GM23338 (cell line): Measurements from ENCODE around the gene NPY1R. TPM values are rescaled to one million over a fixed set of nuclear protein-coding genes. Genes with fewer than 3 reads are reported as not detected.

ENCODE experiments used
- ATAC-seq: fragments of 200-7000 bp; cut with Tn5 transposase; 3 replicates; pipeline ENCODE4 v1.9.1; 2020
- DNase-seq: peaks from one replicate; pipeline ENCODE4 v3.0.0-alpha.2; 2015; ENCODE audit warnings: low spot score
- H2AFZ ChIP-seq: fragments of 200-600 bp; sonication (generic); 2 replicates; pipeline ENCODE4 v1.8.0; 2016; ENCODE audit warnings: antibody characterized with exemption, mild to moderate bottlenecking, moderate library complexity
- H3F3A ChIP-seq: fragments of 200-600 bp; sonication (generic); replicated peaks from 2 replicates; pipeline ENCODE4 v1.8.0; 2017; ENCODE audit warnings: antibody characterized with exemption, mixed run types, low read depth
- H3K27ac ChIP-seq: fragments of 200-600 bp; sonication (generic); 2 replicates; pipeline ENCODE4 v1.6.1; 2016; ENCODE audit warnings: low read depth
- H3K27me3 ChIP-seq: fragments of 200-600 bp; sonication (generic); 2 replicates; pipeline ENCODE4 v1.8.0; 2016; ENCODE audit warnings: mild to moderate bottlenecking, mixed run types, moderate library complexity; ENCODE audit not compliant: insufficient read depth
- H3K36me3 ChIP-seq: fragments of 200-600 bp; sonication (generic); 2 replicates; pipeline ENCODE4 v1.8.0; 2016; ENCODE audit warnings: mild to moderate bottlenecking; ENCODE audit not compliant: insufficient read depth
- H3K4me1 ChIP-seq: fragments of 200-600 bp; sonication (generic); 2 replicates; pipeline ENCODE4 v1.8.0; 2016; ENCODE audit warnings: mild to moderate bottlenecking, moderate library complexity; ENCODE audit not compliant: insufficient read depth
- H3K4me2 ChIP-seq: fragments of 200-600 bp; sonication (generic); 2 replicates; pipeline ENCODE4 v1.7.1; 2017; ENCODE audit warnings: mixed run types
- H3K4me3 ChIP-seq: fragments of 200-600 bp; sonication (generic); 2 replicates; pipeline ENCODE4 v1.6.1; 2016; ENCODE audit warnings: mixed run types
- H3K79me2 ChIP-seq: fragments of 200-600 bp; sonication (generic); replicated peaks from 2 replicates; pipeline ENCODE4 v1.8.0; 2017; ENCODE audit warnings: mild to moderate bottlenecking; ENCODE audit not compliant: insufficient read depth
- H3K9me2 ChIP-seq: fragments of 200-600 bp; sonication (generic); 2 replicates; pipeline ENCODE4 v1.8.0; 2017; ENCODE audit not compliant: insufficient read depth
- H4K20me1 ChIP-seq: fragments of 200-600 bp; sonication (generic); replicated peaks from 2 replicates; pipeline ENCODE4 v1.8.0; 2017; ENCODE audit warnings: mild to moderate bottlenecking; ENCODE audit not compliant: insufficient read depth
- H3K27ac Mint-ChIP-seq: 2 replicates; pipeline ENCODE4 v1.8.0; 2020; ENCODE audit warnings: inconsistent platforms, mild to moderate bottlenecking, moderate library complexity, mixed read lengths
- H3K27me3 Mint-ChIP-seq: 3 replicates; pipeline ENCODE4 v1.8.0; 2022; ENCODE audit warnings: low read depth, mild to moderate bottlenecking, moderate library complexity, mixed read lengths, inconsistent platforms; ENCODE audit not compliant: insufficient read depth, poor library complexity
- H3K36me3 Mint-ChIP-seq: 3 replicates; pipeline ENCODE4 v1.8.0; 2021; ENCODE audit warnings: low read depth, mild to moderate bottlenecking, inconsistent platforms, moderate library complexity, mixed read lengths
- H3K4me1 Mint-ChIP-seq: 3 replicates; pipeline ENCODE4 v1.8.0; 2020; ENCODE audit warnings: mild to moderate bottlenecking, inconsistent platforms, mixed read lengths
- H3K4me3 Mint-ChIP-seq: 3 replicates; pipeline ENCODE4 v1.8.0; 2021; ENCODE audit warnings: moderate library complexity, mild to moderate bottlenecking, inconsistent platforms, mixed read lengths
- H3K9me3 Mint-ChIP-seq: 3 replicates; pipeline ENCODE4 v1.8.0; 2020; ENCODE audit warnings: moderate library complexity, mild to moderate bottlenecking, inconsistent platforms, mixed read lengths
- CREB1 ChIP-seq: fragments of 250-450 bp; sonication (Bioruptor Pico); IDR thresholded peaks from 2 replicates; pipeline ENCODE4 v1.5.0; 2020; ENCODE audit warnings: low read depth, mild to moderate bottlenecking, moderate library complexity
- CTCF ChIP-seq, 2 experiments: fragments of 200-600 bp in 1 of 2; sonication (generic) in 1 of 2; conservative IDR thresholded peaks; 2 replicates each; pipeline versions ENCODE4 v1.5.1 to v1.6.1; 2016 to 2017; ENCODE audit warnings: antibody characterized with exemption in 2 of 2, low read depth in 2 of 2, mild to moderate bottlenecking in 2 of 2, moderate library complexity in 1 of 2
- ETS1 ChIP-seq: IDR thresholded peaks from 2 replicates; pipeline ENCODE4 v1.6.1; 2016; ENCODE audit warnings: antibody characterized with exemption
- EZH2 ChIP-seq: fragments of 200-600 bp; sonication (generic); IDR thresholded peaks from one replicate; pipeline ENCODE4 v1.8.0; 2017; ENCODE audit warnings: antibody characterized with exemption, mild to moderate bottlenecking, low read depth; ENCODE audit not compliant: unreplicated experiment
- EZH2phosphoT487 ChIP-seq: fragments of 200-600 bp; sonication (generic); IDR thresholded peaks from one replicate; pipeline ENCODE4 v1.8.1; 2018; ENCODE audit warnings: antibody characterized with exemption; ENCODE audit not compliant: unreplicated experiment
- JUNB ChIP-seq: IDR thresholded peaks from one replicate; pipeline ENCODE4 v1.6.1; 2016; ENCODE audit warnings: antibody characterized with exemption; ENCODE audit not compliant: unreplicated experiment
- NANOG ChIP-seq: IDR thresholded peaks from 2 replicates; pipeline ENCODE4 v1.6.1; 2016; ENCODE audit warnings: antibody characterized with exemption, borderline replicate concordance
- POLR2AphosphoS5 ChIP-seq: IDR thresholded peaks from 2 replicates; pipeline ENCODE4 v1.6.1; 2016; ENCODE audit warnings: antibody characterized with exemption, low read depth
- STAT1 ChIP-seq: IDR thresholded peaks from one replicate; pipeline ENCODE4 v1.6.1; 2016; ENCODE audit warnings: antibody characterized with exemption; ENCODE audit not compliant: unreplicated experiment
- ZNF114 ChIP-seq: fragments of 250-450 bp; sonication (Bioruptor Pico); IDR thresholded peaks from 2 replicates; pipeline ENCODE4 v1.5.0; 2020; ENCODE audit warnings: mild to moderate bottlenecking, moderate library complexity
- ZNF331 ChIP-seq: fragments of 250-450 bp; sonication (Bioruptor Pico); IDR thresholded peaks from 2 replicates; pipeline ENCODE4 v1.5.0; 2020; ENCODE audit warnings: low read depth, mild to moderate bottlenecking, moderate library complexity
- polyA plus RNA-seq: library from polyadenylated mRNA; unstranded; fragments of >200 nt; fragmentation: Nextera tagmentation; extraction: Ambion mirVana; gene quantifications from 2 replicates; pipeline ENCODE4 v1.2.1, GENCODE V29; 2016
- total RNA-seq: library from RNA; depleted of rRNA; stranded (reverse); fragments of >200 nt; shearing (Covaris generic); gene quantifications from 2 replicates; pipeline ENCODE4 v1.2.3, GENCODE V29; 2014
- TF ChIP-seq, protein P1 (sequence below): IDR thresholded peaks from one replicate; pipeline ENCODE4 v1.6.1; 2018; ENCODE audit warnings: antibody characterized with exemption; ENCODE audit not compliant: unreplicated experiment
- TF ChIP-seq, protein P2 (sequence below): fragments of 250-450 bp; sonication (Bioruptor Pico); IDR thresholded peaks from 2 replicates; pipeline ENCODE4 v1.5.0; 2020; ENCODE audit warnings: mild to moderate bottlenecking, moderate library complexity

The NPY1R gene
- total and polyA plus RNA-seq, 2 experiments from 2014 or later = 3.1 to 7.4 TPM

GRCh38 chr4:163372029-163372428 lies 39.6 kb upstream of the NPY1R start:
- no peak for TF ChIP-seq NANOG
- TF ChIP-seq, protein P1, sequence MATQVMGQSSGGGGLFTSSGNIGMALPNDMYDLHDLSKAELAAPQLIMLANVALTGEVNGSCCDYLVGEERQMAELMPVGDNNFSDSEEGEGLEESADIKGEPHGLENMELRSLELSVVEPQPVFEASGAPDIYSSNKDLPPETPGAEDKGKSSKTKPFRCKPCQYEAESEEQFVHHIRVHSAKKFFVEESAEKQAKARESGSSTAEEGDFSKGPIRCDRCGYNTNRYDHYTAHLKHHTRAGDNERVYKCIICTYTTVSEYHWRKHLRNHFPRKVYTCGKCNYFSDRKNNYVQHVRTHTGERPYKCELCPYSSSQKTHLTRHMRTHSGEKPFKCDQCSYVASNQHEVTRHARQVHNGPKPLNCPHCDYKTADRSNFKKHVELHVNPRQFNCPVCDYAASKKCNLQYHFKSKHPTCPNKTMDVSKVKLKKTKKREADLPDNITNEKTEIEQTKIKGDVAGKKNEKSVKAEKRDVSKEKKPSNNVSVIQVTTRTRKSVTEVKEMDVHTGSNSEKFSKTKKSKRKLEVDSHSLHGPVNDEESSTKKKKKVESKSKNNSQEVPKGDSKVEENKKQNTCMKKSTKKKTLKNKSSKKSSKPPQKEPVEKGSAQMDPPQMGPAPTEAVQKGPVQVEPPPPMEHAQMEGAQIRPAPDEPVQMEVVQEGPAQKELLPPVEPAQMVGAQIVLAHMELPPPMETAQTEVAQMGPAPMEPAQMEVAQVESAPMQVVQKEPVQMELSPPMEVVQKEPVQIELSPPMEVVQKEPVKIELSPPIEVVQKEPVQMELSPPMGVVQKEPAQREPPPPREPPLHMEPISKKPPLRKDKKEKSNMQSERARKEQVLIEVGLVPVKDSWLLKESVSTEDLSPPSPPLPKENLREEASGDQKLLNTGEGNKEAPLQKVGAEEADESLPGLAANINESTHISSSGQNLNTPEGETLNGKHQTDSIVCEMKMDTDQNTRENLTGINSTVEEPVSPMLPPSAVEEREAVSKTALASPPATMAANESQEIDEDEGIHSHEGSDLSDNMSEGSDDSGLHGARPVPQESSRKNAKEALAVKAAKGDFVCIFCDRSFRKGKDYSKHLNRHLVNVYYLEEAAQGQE = no peak
- TF ChIP-seq CREB1 (CRISPR knock-in tag) = no peak
- no peak for TF ChIP-seq ETS1
- TF ChIP-seq CTCF (conservative IDR thresholded peaks at IDR 0.05; ENCODE audit: low read depth in 2 of 2) = no peak
- TF ChIP-seq POLR2AphosphoS5 = no peak
- no peak for TF ChIP-seq EZH2
- TF ChIP-seq, protein P2, sequence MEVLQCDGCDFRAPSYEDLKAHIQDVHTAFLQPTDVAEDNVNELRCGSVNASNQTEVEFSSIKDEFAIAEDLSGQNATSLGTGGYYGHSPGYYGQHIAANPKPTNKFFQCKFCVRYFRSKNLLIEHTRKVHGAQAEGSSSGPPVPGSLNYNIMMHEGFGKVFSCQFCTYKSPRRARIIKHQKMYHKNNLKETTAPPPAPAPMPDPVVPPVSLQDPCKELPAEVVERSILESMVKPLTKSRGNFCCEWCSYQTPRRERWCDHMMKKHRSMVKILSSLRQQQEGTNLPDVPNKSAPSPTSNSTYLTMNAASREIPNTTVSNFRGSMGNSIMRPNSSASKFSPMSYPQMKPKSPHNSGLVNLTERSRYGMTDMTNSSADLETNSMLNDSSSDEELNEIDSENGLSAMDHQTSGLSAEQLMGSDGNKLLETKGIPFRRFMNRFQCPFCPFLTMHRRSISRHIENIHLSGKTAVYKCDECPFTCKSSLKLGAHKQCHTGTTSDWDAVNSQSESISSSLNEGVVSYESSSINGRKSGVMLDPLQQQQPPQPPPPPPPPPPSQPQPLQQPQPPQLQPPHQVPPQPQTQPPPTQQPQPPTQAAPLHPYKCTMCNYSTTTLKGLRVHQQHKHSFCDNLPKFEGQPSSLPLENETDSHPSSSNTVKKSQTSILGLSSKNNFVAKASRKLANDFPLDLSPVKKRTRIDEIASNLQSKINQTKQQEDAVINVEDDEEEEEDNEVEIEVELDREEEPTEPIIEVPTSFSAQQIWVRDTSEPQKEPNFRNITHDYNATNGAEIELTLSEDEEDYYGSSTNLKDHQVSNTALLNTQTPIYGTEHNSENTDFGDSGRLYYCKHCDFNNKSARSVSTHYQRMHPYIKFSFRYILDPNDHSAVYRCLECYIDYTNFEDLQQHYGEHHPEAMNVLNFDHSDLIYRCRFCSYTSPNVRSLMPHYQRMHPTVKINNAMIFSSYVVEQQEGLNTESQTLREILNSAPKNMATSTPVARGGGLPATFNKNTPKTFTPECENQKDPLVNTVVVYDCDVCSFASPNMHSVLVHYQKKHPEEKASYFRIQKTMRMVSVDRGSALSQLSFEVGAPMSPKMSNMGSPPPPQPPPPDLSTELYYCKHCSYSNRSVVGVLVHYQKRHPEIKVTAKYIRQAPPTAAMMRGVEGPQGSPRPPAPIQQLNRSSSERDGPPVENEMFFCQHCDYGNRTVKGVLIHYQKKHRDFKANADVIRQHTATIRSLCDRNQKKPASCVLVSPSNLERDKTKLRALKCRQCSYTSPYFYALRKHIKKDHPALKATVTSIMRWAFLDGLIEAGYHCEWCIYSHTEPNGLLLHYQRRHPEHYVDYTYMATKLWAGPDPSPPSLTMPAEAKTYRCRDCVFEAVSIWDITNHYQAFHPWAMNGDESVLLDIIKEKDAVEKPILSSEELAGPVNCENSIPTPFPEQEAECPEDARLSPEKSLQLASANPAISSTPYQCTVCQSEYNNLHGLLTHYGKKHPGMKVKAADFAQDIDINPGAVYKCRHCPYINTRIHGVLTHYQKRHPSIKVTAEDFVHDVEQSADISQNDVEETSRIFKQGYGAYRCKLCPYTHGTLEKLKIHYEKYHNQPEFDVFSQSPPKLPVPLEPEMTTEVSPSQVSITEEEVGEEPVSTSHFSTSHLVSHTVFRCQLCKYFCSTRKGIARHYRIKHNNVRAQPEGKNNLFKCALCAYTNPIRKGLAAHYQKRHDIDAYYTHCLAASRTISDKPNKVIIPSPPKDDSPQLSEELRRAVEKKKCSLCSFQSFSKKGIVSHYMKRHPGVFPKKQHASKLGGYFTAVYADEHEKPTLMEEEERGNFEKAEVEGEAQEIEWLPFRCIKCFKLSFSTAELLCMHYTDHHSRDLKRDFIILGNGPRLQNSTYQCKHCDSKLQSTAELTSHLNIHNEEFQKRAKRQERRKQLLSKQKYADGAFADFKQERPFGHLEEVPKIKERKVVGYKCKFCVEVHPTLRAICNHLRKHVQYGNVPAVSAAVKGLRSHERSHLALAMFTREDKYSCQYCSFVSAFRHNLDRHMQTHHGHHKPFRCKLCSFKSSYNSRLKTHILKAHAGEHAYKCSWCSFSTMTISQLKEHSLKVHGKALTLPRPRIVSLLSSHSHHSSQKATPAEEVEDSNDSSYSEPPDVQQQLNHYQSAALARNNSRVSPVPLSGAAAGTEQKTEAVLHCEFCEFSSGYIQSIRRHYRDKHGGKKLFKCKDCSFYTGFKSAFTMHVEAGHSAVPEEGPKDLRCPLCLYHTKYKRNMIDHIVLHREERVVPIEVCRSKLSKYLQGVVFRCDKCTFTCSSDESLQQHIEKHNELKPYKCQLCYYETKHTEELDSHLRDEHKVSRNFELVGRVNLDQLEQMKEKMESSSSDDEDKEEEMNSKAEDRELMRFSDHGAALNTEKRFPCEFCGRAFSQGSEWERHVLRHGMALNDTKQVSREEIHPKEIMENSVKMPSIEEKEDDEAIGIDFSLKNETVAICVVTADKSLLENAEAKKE (CRISPR knock-in tag) = no peak
- TF ChIP-seq STAT1 = no peak
- TF ChIP-seq ZNF114 (CRISPR knock-in tag) = no peak
- TF ChIP-seq JUNB = no peak
- no peak for TF ChIP-seq ZNF331 (CRISPR knock-in tag)
- TF ChIP-seq EZH2phosphoT487 = no peak
- peak; percentile 15 for DNase-seq
- Histone ChIP-seq H3K36me3 (no peaks in the 10 kb centered on the region), H2AFZ (peak overlapping the region; percentile 88; the same call in 1 of the 2 replicates), H3K9me2 (no peaks in the 10 kb centered on the region), H3K27me3 (no peaks in the 10 kb centered on the region), H3K27ac (no peak overlapping the region), H3K4me3 (no peak overlapping the region), H4K20me1 (no peaks in the 10 kb centered on the region), H3K4me1 (peaks cover 17% of the 10 kb centered on the region), H3K4me2 (0 out of 2 replicates have a peak overlapping the region, but pooled peaks have one; percentile 12), H3K79me2 (no peaks in the 10 kb centered on the region), H3F3A (no peaks in the 10 kb centered on the region)
- H3K9me3 Mint-ChIP-seq = no peaks in the 10 kb centered on the region
- H3K36me3 Mint-ChIP-seq = no peaks in the 10 kb centered on the region
- no peak overlapping the region for H3K4me3 Mint-ChIP-seq
- H3K27me3 Mint-ChIP-seq = peaks cover 4% of the 10 kb centered on the region
- peaks cover 8% of the 10 kb centered on the region; the same call in 2 of the 3 replicates for H3K4me1 Mint-ChIP-seq
- no peak overlapping the region for H3K27ac Mint-ChIP-seq
- ATAC-seq = peak; percentile 61
